ENCODE results near the gene TP53BP1.

The TP53BP1 gene

DNA sequence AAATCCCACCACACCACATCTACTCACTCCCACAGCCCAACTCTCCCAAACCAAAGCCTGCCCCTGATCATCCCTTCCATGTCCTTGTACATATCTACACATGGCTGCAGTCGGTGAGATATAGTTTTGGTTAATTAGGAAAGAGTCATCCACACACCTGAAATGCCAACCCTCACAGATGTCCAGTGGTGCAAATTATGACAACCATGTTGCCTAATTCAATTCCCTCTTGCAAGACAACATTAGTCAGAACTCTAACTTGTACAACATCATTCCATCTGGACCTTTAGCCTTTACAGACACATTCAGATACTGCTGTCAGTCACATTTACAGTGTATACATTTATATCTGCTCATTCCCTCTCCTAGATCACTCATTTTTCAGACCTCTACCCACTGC, 80.9 kb downstream of the TP53BP1 start:
- H3K4me3 ChIP-seq (ENCODE audit: low read length, poor library complexity, severe bottlenecking): no peak overlapping the region
- H3F3A ChIP-seq (ENCODE audit: low read depth): no peaks in the 10 kb centered on the region
- no peaks in the 10 kb centered on the region for H3K4me1 ChIP-seq (ENCODE audit: insufficient read depth, low read length, poor library complexity, severe bottlenecking)
- no peaks in the 10 kb centered on the region for H3K9me3 ChIP-seq (ENCODE audit: insufficient read depth, low read depth, low read length)
- TF ChIP-seq, protein P1, sequence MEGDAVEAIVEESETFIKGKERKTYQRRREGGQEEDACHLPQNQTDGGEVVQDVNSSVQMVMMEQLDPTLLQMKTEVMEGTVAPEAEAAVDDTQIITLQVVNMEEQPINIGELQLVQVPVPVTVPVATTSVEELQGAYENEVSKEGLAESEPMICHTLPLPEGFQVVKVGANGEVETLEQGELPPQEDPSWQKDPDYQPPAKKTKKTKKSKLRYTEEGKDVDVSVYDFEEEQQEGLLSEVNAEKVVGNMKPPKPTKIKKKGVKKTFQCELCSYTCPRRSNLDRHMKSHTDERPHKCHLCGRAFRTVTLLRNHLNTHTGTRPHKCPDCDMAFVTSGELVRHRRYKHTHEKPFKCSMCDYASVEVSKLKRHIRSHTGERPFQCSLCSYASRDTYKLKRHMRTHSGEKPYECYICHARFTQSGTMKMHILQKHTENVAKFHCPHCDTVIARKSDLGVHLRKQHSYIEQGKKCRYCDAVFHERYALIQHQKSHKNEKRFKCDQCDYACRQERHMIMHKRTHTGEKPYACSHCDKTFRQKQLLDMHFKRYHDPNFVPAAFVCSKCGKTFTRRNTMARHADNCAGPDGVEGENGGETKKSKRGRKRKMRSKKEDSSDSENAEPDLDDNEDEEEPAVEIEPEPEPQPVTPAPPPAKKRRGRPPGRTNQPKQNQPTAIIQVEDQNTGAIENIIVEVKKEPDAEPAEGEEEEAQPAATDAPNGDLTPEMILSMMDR (conservative IDR thresholded peaks at IDR 0.05; ENCODE audit: low read length): no peak
- TF ChIP-seq EZH2phosphoT487 (IDR thresholded peaks at IDR 0.05; ENCODE audit: borderline replicate concordance): no peak
- no peak overlapping the region for H3K9ac ChIP-seq (ENCODE audit: low read depth, low read length, poor library complexity, severe bottlenecking)
- no peaks in the 10 kb centered on the region for H3K9me2 ChIP-seq (replicated peaks; ENCODE audit: low read depth, low read length)
- peaks cover 82% of the 10 kb centered on the region; the same call in 1 of the 2 replicates for H3K36me3 ChIP-seq (ENCODE audit: insufficient read depth, low read length)
- no peaks in the 10 kb centered on the region for H3K27me3 ChIP-seq (ENCODE audit: insufficient read depth, low read length, poor library complexity, severe bottlenecking)
- no peaks in the 10 kb centered on the region for H3K79me2 ChIP-seq (ENCODE audit: insufficient read depth, low read length)
- no peak overlapping the region for H3K4me2 ChIP-seq (ENCODE audit: low read depth, low read length, poor library complexity, severe bottlenecking)
- H2AFZ ChIP-seq (ENCODE audit: low read length): no peak overlapping the region
- H4K20me1 ChIP-seq (ENCODE audit: insufficient read depth, low read length, poor library complexity, severe bottlenecking): no peaks in the 10 kb centered on the region

DNA sequence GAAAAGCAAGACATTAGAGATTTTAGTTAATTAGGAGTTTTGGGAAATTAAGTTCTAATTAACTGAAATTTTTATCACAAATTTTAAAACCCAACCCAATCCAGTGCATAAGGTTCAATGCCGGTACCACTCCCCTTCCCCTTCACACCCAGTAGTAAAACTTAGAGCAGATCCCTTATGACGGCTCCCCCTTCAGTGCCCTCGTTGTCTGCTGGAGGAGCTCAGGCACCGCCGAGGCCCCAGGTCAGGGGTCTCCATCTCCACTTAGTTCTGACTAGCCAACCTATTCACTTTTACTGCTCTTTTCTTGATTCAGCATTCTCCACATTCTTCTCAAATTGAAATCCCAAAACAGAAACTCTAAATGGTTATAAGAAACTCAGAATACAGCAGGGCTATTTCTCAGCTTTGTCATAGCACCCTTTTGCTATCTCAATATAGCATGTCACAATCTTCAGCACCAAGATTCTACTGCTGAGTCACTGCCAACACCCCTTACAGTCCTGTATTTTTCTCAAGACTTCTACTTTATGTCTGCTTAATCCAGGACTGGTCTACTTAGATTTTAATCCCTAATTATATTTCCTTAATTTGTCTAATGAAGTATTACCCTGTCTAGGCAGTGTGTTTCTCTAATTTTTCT, 82.3 kb downstream of the TP53BP1 start:
- Histone ChIP-seq H2AFZ (ENCODE audit: low read length) (no peak overlapping the region), H3K9ac (ENCODE audit: low read depth, low read length, poor library complexity, severe bottlenecking) (no peak overlapping the region), H4K20me1 (ENCODE audit: insufficient read depth, low read length, poor library complexity, severe bottlenecking) (no peaks in the 10 kb centered on the region), H3K4me1 (ENCODE audit: insufficient read depth, low read length, poor library complexity, severe bottlenecking) (no peaks in the 10 kb centered on the region), H3K36me3 (ENCODE audit: insufficient read depth, low read length) (peaks cover 87% of the 10 kb centered on the region; the same call in 1 of the 2 replicates), H3K9me3 (ENCODE audit: insufficient read depth, low read depth, low read length) (no peaks in the 10 kb centered on the region), H3K4me2 (ENCODE audit: low read depth, low read length, poor library complexity, severe bottlenecking) (no peak overlapping the region), H3K27me3 (ENCODE audit: insufficient read depth, low read length, poor library complexity, severe bottlenecking) (no peaks in the 10 kb centered on the region), H3K79me2 (ENCODE audit: insufficient read depth, low read length) (no peaks in the 10 kb centered on the region), H3K4me3 (ENCODE audit: low read length, poor library complexity, severe bottlenecking) (no peak overlapping the region), H3K9me2 (replicated peaks; ENCODE audit: low read depth, low read length) (no peaks in the 10 kb centered on the region), H3F3A (ENCODE audit: low read depth) (no peaks in the 10 kb centered on the region)
- TF ChIP-seq, protein P1 (conservative IDR thresholded peaks at IDR 0.05; ENCODE audit: low read length): no peak
- TF ChIP-seq EZH2phosphoT487 (IDR thresholded peaks at IDR 0.05; ENCODE audit: borderline replicate concordance): no peak

DNA sequence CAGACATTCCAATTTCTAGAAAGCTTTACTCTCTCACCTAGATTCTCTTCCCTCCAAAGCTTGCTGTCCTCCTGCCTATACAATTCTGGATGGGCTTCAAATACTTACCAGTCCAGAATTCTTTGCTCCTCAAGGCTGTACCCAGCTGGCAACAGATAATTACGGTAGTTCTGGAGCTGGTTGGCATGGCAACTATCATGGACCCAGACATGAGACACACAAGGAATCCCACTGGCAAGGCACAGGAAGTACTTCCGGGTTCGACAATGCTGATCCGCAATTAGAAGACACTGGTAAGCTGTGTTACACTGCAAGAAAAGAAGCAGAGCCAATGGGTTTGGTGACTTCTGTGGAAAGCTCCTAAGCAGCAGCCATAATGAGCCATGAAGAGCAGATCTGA, 84.2 kb downstream of the TP53BP1 start:
- Histone ChIP-seq H3K79me2 (ENCODE audit: insufficient read depth, low read length) (no peaks in the 10 kb centered on the region), H2AFZ (ENCODE audit: low read length) (no peak overlapping the region), H3F3A (ENCODE audit: low read depth) (no peaks in the 10 kb centered on the region), H3K4me1 (ENCODE audit: insufficient read depth, low read length, poor library complexity, severe bottlenecking) (no peaks in the 10 kb centered on the region), H3K9ac (ENCODE audit: low read depth, low read length, poor library complexity, severe bottlenecking) (no peak overlapping the region), H3K27me3 (ENCODE audit: insufficient read depth, low read length, poor library complexity, severe bottlenecking) (no peaks in the 10 kb centered on the region), H3K36me3 (ENCODE audit: insufficient read depth, low read length) (peaks cover 89% of the 10 kb centered on the region; the same call in 1 of the 2 replicates), H3K9me2 (replicated peaks; ENCODE audit: low read depth, low read length) (no peaks in the 10 kb centered on the region), H3K4me2 (ENCODE audit: low read depth, low read length, poor library complexity, severe bottlenecking) (no peak overlapping the region), H3K4me3 (ENCODE audit: low read length, poor library complexity, severe bottlenecking) (no peak overlapping the region), H4K20me1 (ENCODE audit: insufficient read depth, low read length, poor library complexity, severe bottlenecking) (no peaks in the 10 kb centered on the region), H3K9me3 (ENCODE audit: insufficient read depth, low read depth, low read length) (no peaks in the 10 kb centered on the region)
- TF ChIP-seq, protein P1 (conservative IDR thresholded peaks at IDR 0.05; ENCODE audit: low read length): no peak
- no peak for TF ChIP-seq EZH2phosphoT487 (IDR thresholded peaks at IDR 0.05; ENCODE audit: borderline replicate concordance)
